Measurements from ENCODE around the gene CSNK1G1.
"Not testable (repeated sequence)": the region's sequence is repeated elsewhere in the genome, so short reads cannot be mapped to it uniquely, and the experiment has no call there.

CSNK1G1 gene

DNA sequence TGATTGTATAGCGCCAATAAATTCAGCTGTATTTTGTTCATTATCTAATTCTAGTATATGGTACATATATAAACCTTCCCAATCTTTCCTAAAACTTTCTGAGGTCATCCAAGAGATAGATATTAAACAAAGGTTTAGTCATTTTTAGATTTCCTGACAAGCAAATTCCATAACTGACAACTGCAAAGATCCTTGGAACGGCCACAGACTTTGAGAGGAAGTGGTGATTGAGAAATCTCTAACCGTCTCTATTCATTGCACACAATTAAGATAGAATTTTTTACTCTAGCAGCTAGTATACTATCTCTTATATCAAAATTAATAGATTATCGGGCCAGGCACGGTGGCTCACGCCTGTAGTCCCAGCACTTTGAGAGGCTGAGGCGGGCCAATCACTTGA lies 4.7 kb downstream of the CSNK1G1 start:
- in situ Hi-C loops (cut with MboI; ENCODE audit: low sequenced_read_pairs): no loop called here

DNA sequence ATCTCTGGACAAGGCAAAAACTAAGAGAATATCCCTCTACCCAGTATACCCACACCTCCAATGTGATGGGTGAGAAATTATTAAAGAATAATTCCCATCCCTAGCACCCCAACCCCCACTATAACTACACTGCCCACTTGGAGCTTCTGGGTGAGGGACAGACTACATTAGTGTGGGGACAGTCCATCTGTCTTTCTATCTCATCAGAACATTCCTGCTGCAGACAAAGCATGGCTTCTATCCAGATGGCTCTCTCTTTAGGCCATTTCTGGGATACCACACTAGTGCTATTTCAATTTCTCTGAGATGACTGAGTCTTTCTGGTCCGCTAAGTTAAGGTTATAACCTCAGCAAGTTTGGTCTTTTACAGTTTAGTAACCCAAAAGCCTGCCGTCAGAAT lies 6.6 kb downstream of the CSNK1G1 start:
- in situ Hi-C loops (cut with MboI; ENCODE audit: low sequenced_read_pairs): no loop called here

DNA sequence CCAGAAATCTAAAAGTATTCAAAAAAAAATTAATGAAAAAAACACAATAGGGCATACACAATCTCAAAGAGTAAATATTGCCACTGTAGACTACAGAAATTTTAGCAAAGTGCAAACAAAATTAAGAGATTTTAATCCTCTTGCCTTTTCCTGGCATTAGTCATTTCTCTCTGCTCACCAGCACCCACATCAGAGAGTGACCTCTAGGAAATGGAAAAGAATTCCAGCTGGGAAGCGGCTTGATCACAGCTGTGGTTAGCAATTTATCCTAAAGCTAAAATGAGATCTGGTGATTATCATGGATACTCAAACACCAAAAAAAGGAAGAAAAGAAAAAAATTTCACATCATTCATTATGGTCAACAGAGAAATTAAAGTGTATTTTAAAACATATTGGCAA lies 7.5 kb downstream of the CSNK1G1 start:
- in situ Hi-C loops (cut with MboI; ENCODE audit: low sequenced_read_pairs): no loop called here

DNA sequence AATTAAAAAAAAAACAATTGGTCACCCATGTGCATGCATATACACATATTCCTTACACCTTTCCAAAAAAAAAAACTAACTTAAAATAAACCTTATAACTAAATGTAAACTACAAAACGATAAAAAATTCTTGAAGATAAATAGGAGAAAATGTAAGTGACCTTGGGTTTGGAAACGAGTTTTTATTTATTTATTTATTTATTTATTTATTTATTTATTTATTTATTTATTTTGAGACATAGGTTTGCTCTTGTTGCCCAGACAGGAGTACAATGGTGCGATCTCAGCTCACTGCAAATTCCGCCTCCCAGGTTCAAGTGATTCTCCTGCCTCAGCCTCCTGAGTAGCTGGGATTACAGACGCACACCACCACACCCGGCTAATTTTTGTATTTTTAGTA lies 9.7 kb downstream of the CSNK1G1 start:
- in situ Hi-C loops (cut with MboI; ENCODE audit: low sequenced_read_pairs): not testable (repeated sequence)

DNA sequence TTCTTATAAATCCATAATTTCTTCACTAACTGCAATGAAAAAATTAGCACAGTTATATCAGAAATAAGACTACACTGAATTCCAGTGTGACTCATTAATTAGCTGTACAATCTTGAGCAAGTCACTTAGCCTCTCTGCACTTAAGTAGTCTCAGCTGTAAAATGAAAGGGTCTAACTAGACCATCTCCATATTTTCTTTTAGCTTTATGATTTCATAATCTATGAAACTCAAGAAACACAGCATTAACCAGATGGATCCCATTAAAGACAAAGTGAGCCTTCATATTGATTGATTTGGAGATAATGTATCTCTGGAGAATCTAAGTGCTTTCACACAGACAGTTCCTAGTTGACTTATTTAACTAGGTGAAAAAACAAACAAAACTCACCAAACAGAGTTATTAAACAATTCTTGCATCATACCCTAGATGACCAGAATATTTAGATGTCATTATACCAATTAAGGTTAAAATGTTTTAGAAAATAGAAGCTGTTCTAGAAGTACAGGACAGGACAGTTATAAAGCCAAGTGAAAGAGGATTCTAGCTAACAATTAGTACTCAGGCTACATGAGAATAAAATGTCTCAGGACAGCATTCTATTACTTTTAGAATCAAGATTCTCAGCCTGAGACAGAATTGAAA lies 11.2 kb downstream of the CSNK1G1 start:
- in situ Hi-C loops (cut with MboI; ENCODE audit: low sequenced_read_pairs): no loop called here

DNA sequence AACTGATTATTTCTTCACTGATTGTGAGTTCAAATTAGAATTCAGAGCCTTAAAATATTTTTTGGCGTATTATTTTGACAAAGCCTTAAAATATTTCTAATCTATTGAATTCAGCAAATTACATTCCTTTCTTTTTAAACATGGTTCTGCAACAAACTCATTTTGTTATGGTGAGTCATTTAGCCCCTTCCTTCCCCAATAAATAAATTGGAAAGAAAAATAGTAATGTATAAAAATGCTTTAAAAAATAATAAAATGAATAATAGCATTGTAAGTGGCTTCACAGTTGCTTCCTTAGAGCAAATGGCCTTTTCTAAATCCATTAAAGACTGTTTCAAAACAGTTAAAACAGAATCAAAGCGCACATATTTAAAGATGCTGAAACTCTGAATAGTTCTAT lies 12.1 kb downstream of the CSNK1G1 start:
- in situ Hi-C loops (cut with MboI; ENCODE audit: low sequenced_read_pairs): no loop called here

DNA sequence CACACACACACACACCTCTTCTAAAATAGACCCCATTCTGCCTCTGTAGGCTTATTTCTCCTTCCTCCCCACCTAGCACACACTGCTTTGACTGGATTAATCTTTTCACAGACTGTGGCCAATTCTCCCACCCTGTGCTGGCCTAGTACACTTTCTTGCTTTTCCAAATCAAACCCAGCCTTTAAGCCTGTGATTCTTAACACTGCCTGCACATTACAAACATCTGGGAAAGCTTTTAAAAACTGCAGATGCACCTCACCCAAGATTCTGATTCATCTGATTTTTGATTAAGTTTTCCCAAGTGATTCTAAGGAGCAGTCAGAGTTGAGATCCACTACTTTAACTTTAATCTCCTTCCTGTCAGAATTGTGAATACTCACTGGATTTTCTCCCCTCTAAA lies 12.8 kb downstream of the CSNK1G1 start:
- in situ Hi-C loops (cut with MboI; ENCODE audit: low sequenced_read_pairs): no loop called here

DNA sequence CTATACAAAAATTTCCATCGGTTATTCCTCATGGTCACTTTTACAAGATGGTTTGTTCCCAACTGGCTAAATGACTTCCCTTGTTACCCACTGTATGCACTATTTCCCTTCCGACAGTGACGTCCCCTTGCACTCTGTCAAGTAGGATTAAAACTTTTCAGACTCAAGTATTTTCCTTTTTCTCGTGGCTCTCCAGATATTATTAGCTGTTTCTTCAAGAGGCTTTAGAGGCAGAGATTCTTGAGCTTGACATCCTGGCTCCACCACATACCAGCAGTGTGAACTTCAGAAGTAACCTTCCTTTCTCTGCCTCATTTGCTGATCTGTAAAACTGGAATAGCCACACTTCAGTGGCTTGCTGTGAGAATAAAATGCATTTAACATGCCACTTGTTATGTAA lies 14.0 kb downstream of the CSNK1G1 start:
- in situ Hi-C loops (cut with MboI; ENCODE audit: low sequenced_read_pairs): no loop called here

DNA sequence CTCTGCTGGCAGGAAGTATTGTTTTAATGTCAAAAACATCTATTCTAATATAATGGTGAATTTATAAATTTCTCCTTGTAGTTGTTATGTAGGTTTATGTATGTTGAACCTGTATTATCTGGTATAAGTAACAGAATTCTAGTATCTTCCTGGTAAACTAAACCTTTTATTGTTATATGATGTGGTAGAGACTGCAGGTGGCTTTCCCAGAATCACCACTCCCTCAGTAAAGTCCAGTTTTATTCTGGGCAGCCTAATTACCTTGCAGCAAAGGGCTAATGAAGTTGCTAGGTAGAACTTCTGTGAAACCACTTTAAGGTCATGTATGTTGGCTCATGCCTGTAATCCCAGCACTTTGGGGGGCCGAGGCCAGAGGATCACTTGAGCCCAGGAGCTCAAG lies 15.6 kb downstream of the CSNK1G1 start:
- in situ Hi-C loops (cut with MboI; ENCODE audit: low sequenced_read_pairs): no loop called here

DNA sequence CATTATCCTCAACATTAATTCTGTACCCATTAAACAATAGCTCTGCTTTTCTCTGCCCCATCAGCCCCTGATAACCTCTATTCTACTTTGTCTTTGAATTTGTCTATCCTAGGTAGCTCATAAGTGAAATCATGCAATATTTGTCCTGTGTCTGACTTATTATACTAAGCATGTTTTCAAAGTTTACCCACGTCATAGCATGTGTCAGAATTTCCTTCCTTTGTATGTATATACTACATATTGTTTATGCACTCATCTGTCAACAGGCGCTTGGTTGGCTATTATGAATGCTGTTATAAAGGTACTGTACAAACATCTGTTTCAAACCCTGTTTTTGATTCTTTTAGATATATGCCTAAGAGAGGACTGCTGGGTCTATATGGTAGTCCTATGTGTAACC lies 18.2 kb downstream of the CSNK1G1 start:
- in situ Hi-C loops (cut with MboI; ENCODE audit: low sequenced_read_pairs): no loop called here

DNA sequence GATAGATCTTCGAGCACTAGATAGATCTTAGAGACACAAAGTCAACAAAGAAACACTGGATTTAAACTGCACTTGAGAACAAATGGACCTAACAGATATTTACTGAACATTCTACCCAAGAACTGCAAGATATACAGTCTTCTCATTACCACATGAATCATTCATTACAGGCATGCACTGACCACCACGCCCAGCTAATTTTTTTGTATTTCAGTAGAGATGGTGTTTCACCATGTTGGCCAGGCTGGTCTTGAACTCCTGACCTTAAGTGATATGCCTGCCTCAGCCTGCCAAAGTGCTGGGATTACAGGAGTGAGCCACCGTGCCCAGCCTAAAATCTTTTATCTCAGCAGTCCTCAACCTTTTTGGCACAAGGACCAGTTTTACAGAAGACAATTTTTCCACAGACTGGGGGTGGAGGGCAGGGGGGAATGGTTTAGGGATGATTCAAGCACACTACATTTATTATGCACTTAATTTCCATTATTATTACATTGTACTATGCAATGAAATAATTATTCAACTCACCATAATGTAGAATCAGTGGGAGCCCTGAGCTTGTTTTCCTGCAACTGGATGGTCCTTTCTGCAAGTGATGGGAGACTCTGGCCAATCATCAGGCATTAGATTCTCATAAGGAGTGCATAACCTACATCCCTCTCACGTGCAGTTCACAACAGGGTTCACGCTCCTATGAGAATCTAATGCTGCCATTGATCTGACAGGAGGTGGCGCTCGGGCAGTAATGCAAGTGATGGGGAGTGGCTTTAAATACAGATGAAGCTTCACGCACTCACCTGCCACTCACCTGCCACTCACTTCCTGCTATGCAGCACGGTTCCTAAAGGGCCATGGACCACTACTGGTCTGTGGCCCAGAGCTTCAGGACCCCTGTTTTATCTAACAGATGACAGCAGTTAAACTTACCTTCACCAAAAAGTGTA lies 21.7 kb downstream of the CSNK1G1 start:
- in situ Hi-C loops (cut with MboI; ENCODE audit: low sequenced_read_pairs): no loop called here

DNA sequence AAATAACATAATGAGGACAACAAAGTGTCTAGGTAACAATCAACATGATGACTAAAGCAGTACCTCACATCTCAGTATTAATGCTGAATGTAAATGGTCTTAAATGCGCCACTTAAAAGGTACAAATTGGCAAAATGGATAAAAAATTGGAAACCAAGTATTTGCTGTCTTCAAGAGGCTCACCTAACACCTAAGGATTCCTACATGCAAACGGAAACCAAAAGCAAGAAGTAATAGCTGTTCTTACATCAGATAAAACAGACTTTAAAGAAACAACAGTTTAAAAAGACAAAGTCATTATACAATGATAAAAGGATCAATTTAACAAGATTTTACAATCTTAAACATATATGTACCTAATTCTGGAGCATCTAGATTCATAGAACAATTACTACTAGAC lies 22.5 kb downstream of the CSNK1G1 start:
- in situ Hi-C loops (cut with MboI; ENCODE audit: low sequenced_read_pairs): no loop called here

DNA sequence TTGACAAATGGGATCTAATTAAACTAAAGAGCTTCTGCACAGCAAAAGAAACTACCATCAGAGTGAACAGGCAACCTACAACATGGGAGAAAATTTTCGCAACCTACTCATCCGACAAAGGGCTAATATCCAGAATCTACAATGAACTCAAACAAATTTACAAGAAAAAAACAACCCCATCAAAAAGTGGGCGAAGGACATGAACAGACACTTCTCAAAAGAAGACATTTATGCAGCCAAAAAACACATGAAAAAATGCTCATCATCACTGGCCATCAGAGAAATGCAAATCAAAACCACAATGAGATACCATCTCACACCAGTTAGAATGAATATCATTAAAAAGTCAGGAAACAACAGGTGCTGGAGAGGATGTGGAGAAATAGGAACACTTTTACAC lies 24.3 kb downstream of the CSNK1G1 start:
- in situ Hi-C loops (cut with MboI; ENCODE audit: low sequenced_read_pairs): not testable (repeated sequence)

DNA sequence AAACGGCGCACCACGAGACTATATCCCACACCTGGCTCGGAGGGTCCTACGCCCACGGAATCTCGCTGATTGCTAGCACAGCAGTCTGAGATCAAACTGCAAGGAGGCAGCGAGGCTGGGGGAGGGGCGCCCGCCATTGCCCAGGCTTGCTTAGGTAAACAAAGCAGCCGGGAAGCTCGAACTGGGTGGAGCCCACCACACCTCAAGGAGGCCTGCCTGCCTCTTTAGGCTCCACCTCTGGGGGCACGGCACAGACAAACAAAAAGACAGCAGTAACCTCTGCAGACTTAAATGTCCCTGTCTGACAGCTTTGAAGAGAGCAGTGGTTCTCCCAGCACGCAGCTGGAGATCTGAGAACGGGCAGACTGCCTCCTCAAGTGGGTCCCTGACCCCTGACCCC lies 29.0 kb downstream of the CSNK1G1 start:
- in situ Hi-C loops (cut with MboI; ENCODE audit: low sequenced_read_pairs): not testable (repeated sequence)

DNA sequence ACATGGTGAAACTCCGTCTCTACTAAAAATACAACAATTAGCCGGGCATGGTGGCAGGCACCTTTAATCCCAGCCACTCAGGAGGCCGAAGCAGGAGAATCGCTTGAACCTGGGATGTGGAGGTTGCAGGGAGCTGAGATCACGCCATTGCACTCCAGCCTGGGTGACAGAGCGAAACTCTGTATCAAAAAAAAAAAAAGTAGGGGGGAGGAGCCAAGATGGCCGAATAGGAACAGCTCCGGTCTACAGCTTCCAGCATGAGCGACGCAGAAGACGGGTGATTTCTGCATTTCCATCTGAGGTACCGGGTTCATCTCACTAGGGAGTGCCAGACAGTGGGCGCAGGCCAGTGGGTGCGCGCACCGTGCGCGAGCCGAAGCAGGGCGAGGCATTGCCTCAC lies 29.5 kb downstream of the CSNK1G1 start:
- in situ Hi-C loops (cut with MboI; ENCODE audit: low sequenced_read_pairs): not testable (repeated sequence)

DNA sequence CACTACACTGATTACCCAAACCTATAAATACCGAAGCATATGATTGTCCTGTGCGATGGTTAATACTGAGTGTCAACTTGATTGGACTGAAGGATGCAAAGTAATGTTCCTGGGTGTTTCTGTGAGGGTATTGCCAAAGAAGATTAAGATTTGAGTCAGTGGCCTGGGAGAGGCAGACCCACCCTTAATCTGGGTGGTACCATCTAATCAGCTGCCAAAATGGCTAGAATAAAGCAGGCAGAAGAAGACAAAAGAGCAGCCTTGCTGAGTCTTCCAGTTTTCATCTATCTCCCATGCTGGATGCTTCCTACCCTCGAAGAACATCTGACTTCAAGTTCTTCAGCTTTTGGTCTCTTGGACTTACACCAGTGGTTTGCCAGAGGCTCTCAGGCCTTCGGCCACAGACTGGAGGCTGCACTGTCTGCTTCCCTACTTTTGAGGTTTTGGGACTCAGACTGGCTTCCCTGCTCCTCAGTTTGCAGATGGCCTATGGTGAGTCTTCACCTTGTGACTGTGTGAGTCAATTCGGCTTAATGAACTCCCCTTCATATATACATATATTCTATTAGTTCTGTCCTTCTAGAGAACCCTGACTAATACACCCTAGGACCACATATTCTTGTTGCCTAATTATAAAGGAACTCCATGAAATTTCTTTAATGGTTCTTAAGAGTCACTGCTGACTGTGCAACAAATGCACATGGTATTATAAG lies 31.7 kb downstream of the CSNK1G1 start:
- in situ Hi-C loops (cut with MboI; ENCODE audit: low sequenced_read_pairs): no loop called here

DNA sequence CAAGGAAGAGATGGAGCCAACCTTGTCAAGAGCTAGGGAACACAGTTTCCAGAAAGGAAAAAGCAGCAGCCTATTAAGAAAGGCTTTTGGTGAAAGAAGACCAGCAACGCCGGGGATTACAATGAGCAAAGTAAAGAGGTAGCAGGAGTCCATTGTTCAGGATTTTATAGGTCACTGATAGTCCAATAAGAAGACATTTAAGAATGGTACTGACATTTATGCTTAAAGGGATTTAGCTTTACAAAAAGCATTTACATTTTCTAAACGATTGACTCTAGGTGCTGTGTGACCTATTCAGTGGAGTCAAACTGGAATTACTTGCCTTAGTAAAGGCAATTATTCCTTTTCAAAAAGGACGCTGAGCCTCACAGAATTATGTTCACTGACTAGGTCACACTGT lies 40.8 kb downstream of the CSNK1G1 start:
- in situ Hi-C loops (cut with MboI; ENCODE audit: low sequenced_read_pairs): no loop called here

DNA sequence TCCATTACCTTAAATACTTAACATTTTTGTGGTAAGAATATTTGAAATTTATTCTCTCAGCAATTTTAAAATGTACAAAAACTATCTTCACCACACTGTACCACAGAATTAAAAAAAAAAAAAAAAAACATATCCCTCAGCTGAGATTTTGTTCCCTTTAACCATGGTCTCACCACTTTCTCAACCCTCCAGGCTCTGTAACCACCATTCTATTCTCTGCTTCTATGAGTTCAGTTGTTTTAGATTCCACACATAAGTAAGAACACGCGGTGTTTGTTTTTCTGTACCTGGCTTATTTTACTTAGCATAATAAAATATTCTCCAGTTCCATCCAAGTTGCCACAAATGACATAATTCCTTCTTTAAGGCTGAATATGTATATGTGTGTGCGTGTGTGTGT lies 41.5 kb downstream of the CSNK1G1 start:
- in situ Hi-C loops (cut with MboI; ENCODE audit: low sequenced_read_pairs): no loop called here

DNA sequence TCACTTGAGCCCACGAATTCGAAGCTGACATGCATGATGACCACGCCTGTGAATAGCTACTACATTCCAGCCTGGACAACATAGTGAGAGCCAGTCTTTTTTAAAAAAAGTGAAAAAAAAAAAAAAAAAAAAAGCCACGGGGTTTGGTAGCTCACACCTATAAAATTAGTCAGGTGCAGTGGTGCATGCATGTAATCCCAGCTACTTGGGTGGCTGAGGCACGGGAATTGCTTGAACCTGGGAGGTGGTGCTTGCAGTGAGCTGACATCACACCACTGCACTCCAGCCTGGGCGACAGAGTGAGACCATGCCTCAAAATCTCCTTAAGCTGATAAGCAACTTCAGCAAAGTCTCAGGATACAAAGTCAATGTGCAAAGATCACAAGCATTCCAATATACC lies 44.4 kb downstream of the CSNK1G1 start:
- in situ Hi-C loops (cut with MboI; ENCODE audit: low sequenced_read_pairs): no loop called here

DNA sequence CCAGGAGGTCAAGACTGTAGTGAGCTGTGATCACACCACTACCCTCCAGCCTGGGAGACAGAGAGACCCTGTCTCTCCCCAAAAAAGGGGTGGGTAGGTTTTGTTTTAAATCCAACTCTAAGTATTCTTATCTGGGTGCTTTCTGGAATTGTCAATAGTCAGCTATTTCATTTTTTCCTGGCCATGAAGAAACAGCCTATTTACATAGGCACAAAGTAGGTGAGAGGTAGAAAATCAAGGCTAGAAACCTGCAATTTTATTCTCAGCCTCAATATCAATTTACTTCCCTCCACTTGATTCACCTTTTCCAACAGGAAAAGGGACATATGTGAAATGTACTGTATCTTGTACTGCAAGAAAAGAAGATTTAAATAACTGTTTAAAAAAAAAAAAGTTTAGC lies 45.9 kb downstream of the CSNK1G1 start:
- in situ Hi-C loops (cut with MboI; ENCODE audit: low sequenced_read_pairs): no loop called here

DNA sequence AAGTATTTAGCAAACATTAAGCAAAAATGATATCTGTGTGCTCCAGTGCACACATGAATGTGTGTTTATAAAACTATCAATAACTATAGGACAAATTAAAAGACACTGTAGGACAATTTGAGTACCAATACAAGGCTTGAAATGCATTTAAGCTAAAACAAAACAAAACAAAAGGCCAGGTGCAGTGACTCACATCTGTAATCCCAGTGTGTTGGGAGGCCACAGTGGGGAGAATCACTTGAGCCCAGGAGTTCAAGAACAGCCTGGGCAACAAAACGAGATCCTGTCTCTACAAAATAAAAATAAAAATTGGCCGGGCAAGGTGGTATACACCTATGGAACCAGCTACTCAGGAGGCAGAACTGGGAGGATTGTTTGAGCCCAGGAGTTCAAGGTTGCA lies 50.7 kb downstream of the CSNK1G1 start:
- in situ Hi-C loops (cut with MboI; ENCODE audit: low sequenced_read_pairs): no loop called here

DNA sequence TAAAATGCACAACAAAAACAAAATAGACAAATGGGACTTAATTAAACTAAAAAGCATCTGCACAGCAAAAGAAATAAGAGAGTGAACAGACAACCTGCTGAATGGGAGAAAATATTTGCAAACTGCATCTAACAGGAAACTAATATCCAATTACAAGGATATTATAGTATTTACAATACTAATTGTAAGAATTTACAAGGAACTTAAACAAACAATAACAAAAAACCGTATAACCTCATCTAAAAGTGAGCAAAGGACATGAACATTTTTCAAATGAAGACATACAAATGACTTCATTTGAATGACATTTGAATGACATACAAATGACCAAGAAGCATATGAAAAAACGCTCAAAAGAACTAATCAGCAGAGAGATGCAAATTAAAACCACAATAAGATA lies 66.4 kb downstream of the CSNK1G1 start:
- in situ Hi-C loops (cut with MboI; ENCODE audit: low sequenced_read_pairs): no loop called here

Data from HL-60/S4 (cell line).